Measurements from ENCODE around the gene LRRK1. TPM values are rescaled to one million over a fixed set of nuclear protein-coding genes. Genes with fewer than 3 reads are reported as not detected.

LRRK1 gene
- total RNA-seq, 4 donors from 2014 or later: 14.1 to 31.5 (median 16.8) TPM

DNA sequence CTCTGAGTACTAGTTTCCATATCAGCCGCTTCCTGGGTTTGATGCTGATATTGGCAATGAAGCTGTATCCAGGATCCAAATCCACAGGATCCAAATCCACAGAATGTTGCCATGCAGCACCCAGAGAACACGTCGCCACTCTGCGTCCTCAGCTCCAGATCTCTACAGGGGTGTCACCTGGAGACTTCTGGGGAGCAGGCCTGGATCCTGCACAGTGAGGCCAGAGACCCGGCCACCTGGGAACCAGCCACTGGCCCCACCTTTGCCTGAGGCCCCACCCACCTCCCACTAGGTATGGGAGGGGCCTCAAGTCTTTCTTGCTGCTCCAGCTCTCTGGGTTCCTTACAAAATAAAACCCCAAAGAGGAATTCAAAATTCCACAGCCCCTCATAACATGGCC is 123.9 kb downstream of the LRRK1 start:
- H3K27me3 ChIP-seq: no peaks in the 10 kb centered on the region
- H3K36me3 ChIP-seq: peaks cover 0 to 9% (median 0%) of the 10 kb centered on the region in 3 donors
- no peak overlapping the region for H3K4me3 ChIP-seq
- DNase-seq (ENCODE audit: low spot score in 2 of 2): no peak
- no peak overlapping the region for H3K27ac ChIP-seq
- H3K4me1 ChIP-seq: peaks cover 0 to 35% (median 0%) of the 10 kb centered on the region in 4 donors
- peaks cover 0 to 4% (median 0%) of the 10 kb centered on the region in 4 donors for H3K9me3 ChIP-seq
- WGBS, 2 donors: 95 to 98% methylated on average over 5 of the region's 5 CpGs
- no peak for TF ChIP-seq POLR2A (IDR thresholded peaks at IDR 0.05)
- TF ChIP-seq EP300 (IDR thresholded peaks at IDR 0.05): no peak
- TF ChIP-seq, protein P1, sequence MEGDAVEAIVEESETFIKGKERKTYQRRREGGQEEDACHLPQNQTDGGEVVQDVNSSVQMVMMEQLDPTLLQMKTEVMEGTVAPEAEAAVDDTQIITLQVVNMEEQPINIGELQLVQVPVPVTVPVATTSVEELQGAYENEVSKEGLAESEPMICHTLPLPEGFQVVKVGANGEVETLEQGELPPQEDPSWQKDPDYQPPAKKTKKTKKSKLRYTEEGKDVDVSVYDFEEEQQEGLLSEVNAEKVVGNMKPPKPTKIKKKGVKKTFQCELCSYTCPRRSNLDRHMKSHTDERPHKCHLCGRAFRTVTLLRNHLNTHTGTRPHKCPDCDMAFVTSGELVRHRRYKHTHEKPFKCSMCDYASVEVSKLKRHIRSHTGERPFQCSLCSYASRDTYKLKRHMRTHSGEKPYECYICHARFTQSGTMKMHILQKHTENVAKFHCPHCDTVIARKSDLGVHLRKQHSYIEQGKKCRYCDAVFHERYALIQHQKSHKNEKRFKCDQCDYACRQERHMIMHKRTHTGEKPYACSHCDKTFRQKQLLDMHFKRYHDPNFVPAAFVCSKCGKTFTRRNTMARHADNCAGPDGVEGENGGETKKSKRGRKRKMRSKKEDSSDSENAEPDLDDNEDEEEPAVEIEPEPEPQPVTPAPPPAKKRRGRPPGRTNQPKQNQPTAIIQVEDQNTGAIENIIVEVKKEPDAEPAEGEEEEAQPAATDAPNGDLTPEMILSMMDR (IDR thresholded peaks at IDR 0.05): no peak

DNA sequence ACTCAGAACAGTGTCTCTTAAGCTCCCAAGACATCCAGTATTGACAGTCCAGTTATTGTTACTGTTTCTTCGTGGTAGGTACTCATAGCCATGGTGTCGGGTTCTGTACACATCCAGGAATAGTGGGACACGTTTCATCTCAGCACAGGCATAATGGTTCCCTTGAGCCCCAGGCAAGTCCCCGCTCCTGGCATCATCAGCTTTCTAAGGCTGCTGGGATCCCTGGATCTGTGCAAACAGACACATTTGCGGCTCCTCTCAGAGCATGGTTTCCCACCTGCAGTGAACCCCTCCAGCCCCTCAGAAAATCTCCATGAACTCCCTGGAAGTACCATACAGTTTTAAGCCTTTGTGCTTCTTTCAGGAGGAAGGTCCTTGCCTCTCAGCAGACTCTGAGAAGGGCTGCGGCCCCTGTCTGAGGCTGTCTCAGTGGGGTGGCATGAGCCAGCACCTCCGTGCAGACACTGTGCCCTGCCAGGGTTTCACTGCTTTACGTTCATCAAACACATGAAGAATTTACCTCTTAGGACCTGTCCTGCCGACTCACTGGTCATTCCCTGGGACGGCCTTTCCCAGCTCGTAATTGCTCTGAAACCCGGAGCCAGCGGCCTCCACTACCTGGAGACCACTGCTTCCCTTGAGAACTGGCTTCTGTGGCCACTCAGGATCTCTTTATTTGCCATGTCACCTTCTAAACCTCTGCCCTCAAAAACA is 124.9 kb downstream of the LRRK1 start:
- H3K27me3 ChIP-seq: no peaks in the 10 kb centered on the region
- peak overlapping the region in 2 of 4 donors; percentile 54 to 70 for H3K27ac ChIP-seq
- TF ChIP-seq, protein P1 (IDR thresholded peaks at IDR 0.05): no peak
- TF ChIP-seq POLR2A (IDR thresholded peaks at IDR 0.05) (no peak), EP300 (IDR thresholded peaks at IDR 0.05) (no peak)
- DNase-seq (ENCODE audit: low spot score in 2 of 2): no peak
- H3K36me3 ChIP-seq: peaks cover 0 to 12% (median 4%) of the 10 kb centered on the region in 3 donors
- peaks cover 0 to 40% (median 0%) of the 10 kb centered on the region in 4 donors for H3K4me1 ChIP-seq
- H3K4me3 ChIP-seq: no peak overlapping the region
- 91 to 93% methylated on average over 13 of the region's 13 CpGs for WGBS, 2 donors
- H3K9me3 ChIP-seq: peaks cover 0 to 4% (median 0%) of the 10 kb centered on the region in 4 donors

DNA sequence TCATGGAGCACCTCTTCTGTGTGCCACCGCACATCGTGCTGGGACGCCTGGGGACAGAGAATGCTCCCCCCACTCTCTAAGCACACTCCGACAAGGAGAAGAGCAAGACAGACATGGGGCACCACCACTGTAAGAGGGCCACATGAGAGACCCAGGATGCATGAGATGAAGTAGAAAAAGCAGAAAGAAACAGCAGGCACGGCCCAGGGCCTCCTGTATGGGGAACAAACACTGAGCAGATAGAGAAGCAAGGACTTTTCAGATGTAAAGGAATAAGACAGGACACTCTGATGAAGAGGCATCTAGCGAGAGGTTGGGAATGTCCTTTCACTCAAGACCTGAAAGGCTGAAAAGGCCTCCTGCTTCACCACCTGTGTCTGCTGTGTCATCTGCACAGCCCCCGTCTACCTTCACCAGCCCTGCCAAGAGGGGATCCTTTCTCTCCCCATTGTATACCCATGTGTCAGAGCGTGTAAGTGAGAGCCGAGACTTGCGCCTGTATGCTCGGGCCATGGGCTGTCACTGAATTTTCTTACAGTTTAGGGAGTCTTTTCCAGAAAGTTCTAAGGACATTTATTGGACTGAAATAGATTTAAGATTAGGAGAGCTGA is 125.6 kb downstream of the LRRK1 start:
- H3K4me3 ChIP-seq: no peak overlapping the region
- peaks cover 0 to 4% (median 0%) of the 10 kb centered on the region in 4 donors for H3K9me3 ChIP-seq
- H3K27ac ChIP-seq: peak overlapping the region in 2 of 4 donors; percentile 54 to 70
- DNase-seq (ENCODE audit: low spot score in 2 of 2): no peak
- peaks cover 0 to 19% (median 6%) of the 10 kb centered on the region in 3 donors for H3K36me3 ChIP-seq
- H3K4me1 ChIP-seq: peaks cover 0 to 42% (median 0%) of the 10 kb centered on the region in 4 donors
- TF ChIP-seq, protein P1 (IDR thresholded peaks at IDR 0.05): no peak
- TF ChIP-seq POLR2A (IDR thresholded peaks at IDR 0.05): no peak
- TF ChIP-seq EP300 (IDR thresholded peaks at IDR 0.05): no peak
- no peaks in the 10 kb centered on the region for H3K27me3 ChIP-seq
- WGBS, 2 donors: 92 to 94% methylated on average over 11 of the region's 11 CpGs

DNA sequence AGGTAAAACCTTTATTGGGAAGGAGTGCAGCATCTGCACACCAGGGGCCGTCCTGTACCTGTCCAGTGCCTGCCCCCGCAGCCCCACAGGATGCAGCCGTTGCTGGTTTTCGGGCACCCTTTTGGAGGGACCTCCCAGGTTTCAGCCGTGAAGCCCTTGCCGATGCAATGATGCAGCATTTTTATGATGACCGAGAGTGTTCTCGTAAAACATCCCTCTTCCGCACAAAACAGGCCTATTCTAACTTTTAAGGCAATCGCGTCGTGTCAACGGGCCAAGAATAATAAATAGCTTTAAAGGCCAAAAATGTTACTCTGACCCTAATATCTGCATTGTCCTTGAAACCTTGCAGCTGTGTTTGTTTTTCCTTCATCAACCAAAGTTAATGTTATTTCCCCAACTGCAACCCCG is 126.1 kb downstream of the LRRK1 start:
- TF ChIP-seq EP300 (IDR thresholded peaks at IDR 0.05): peak in 1 of 2 donors; percentile 9
- TF ChIP-seq, protein P1 (IDR thresholded peaks at IDR 0.05): no peak
- no peak for TF ChIP-seq POLR2A (IDR thresholded peaks at IDR 0.05)
- H3K4me1 ChIP-seq: peaks cover 0 to 48% (median 0%) of the 10 kb centered on the region in 4 donors
- peak overlapping the region in 2 of 4 donors; percentile 54 to 70 for H3K27ac ChIP-seq
- peaks cover 0 to 24% (median 6%) of the 10 kb centered on the region in 3 donors for H3K36me3 ChIP-seq
- DNase-seq (ENCODE audit: low spot score in 2 of 2): no peak
- no peaks in the 10 kb centered on the region for H3K27me3 ChIP-seq
- no peak overlapping the region for H3K4me3 ChIP-seq
- peaks cover 0 to 4% (median 0%) of the 10 kb centered on the region in 4 donors for H3K9me3 ChIP-seq
- 55 to 60% methylated on average over 14 of the region's 14 CpGs for WGBS, 2 donors
